Measurements from ENCODE around the gene ZNF197. TPM values are rescaled to one million over a fixed set of nuclear protein-coding genes. Genes with fewer than 3 reads are reported as not detected.
"Not testable (repeated sequence)": the region's sequence is repeated elsewhere in the genome, so short reads cannot be mapped to it uniquely, and the experiment has no call there.

The ZNF197 gene
- total RNA-seq, 1 donor from 2014 or later, result 11.6 TPM

GRCh38 chr3:44666346-44666745 lies 41.5 kb downstream of the ZNF197 start:
- H3K27me3 ChIP-seq (ENCODE audit: low read depth), result no peaks in the 10 kb centered on the region
- no peaks in the 10 kb centered on the region for H3K4me1 ChIP-seq
- no peak overlapping the region for H3K4me3 ChIP-seq
- H3K36me3 ChIP-seq, result peaks cover 4% of the 10 kb centered on the region
- TF ChIP-seq CTCF (IDR thresholded peaks at IDR 0.05; ENCODE audit: borderline replicate concordance), result no peak
- intact Hi-C loops (cut with micrococcal nuclease), result no loop called here
- no peak overlapping the region for H3K27ac ChIP-seq (replicated peaks)
- peaks cover 2% of the 10 kb centered on the region for H3K9me3 ChIP-seq (replicated peaks)
- no peak for DNase-seq

GRCh38 chr3:44669760-44670159 lies 44.9 kb downstream of the ZNF197 start:
- Histone ChIP-seq H3K27ac (replicated peaks) (no peak overlapping the region), H3K4me1 (no peaks in the 10 kb centered on the region), H3K4me3 (no peak overlapping the region), H3K9me3 (replicated peaks) (no peaks in the 10 kb centered on the region), H3K36me3 (no peaks in the 10 kb centered on the region), H3K27me3 (ENCODE audit: low read depth) (no peaks in the 10 kb centered on the region)
- intact Hi-C loops (cut with micrococcal nuclease), result no loop called here
- no peak for TF ChIP-seq CTCF (IDR thresholded peaks at IDR 0.05; ENCODE audit: borderline replicate concordance)
- DNase-seq, result no peak

- H3K4me1 ChIP-seq; intact Hi-C loops (cut with micrococcal nuclease); H3K36me3 ChIP-seq; H3K27ac ChIP-seq (replicated peaks); DNase-seq; H3K4me3 ChIP-seq; H3K27me3 ChIP-seq (ENCODE audit: low read depth); H3K9me3 ChIP-seq (replicated peaks): not testable (repeated sequence)
Measured at GRCh38 chr3:44673466-44673865, 48.6 kb downstream of the ZNF197 start.

- Histone ChIP-seq H3K36me3 (no peaks in the 10 kb centered on the region), H3K27ac (replicated peaks) (no peak overlapping the region)
Measured at GRCh38 chr3:44674211-44674610, 49.4 kb downstream of the ZNF197 start.

GRCh38 chr3:44678480-44679116 lies 53.8 kb downstream of the ZNF197 start:
- no peak for TF ChIP-seq CTCF (IDR thresholded peaks at IDR 0.05; ENCODE audit: borderline replicate concordance)
- no peaks in the 10 kb centered on the region for H3K4me1 ChIP-seq
- H3K36me3 ChIP-seq, result peaks cover 8% of the 10 kb centered on the region
- no peak overlapping the region for H3K4me3 ChIP-seq
- intact Hi-C loops (cut with micrococcal nuclease), result no loop called here
- H3K9me3 ChIP-seq (replicated peaks), result peaks cover 36% of the 10 kb centered on the region
- no peak overlapping the region for H3K27ac ChIP-seq (replicated peaks)
- DNase-seq, result no peak
- H3K27me3 ChIP-seq (ENCODE audit: low read depth), result no peaks in the 10 kb centered on the region

More at GRCh38 chr3:44674211-44674610, 49.4 kb downstream of the ZNF197 start:
- Histone ChIP-seq H3K27me3 (ENCODE audit: low read depth) (no peaks in the 10 kb centered on the region), H3K4me3 (no peak overlapping the region), H3K4me1 (no peaks in the 10 kb centered on the region), H3K9me3 (replicated peaks) (peaks cover 6% of the 10 kb centered on the region)
- TF ChIP-seq CTCF (IDR thresholded peaks at IDR 0.05; ENCODE audit: borderline replicate concordance), result no peak
- intact Hi-C loops (cut with micrococcal nuclease), result no loop called here
- DNase-seq, result no peak

- Histone ChIP-seq H3K4me3 (no peak overlapping the region), H3K36me3 (peaks cover 8% of the 10 kb centered on the region), H3K27me3 (ENCODE audit: low read depth) (no peaks in the 10 kb centered on the region), H3K4me1 (peaks cover 15% of the 10 kb centered on the region), H3K9me3 (replicated peaks) (peaks cover 44% of the 10 kb centered on the region), H3K27ac (replicated peaks) (no peak overlapping the region)
- DNase-seq, result no peak
- intact Hi-C loops (cut with micrococcal nuclease), result no loop called here
- no peak for TF ChIP-seq CTCF (IDR thresholded peaks at IDR 0.05; ENCODE audit: borderline replicate concordance)
Measured at GRCh38 chr3:44680921-44681455, 56.2 kb downstream of the ZNF197 start.

Data from left ventricle myocardium inferior (tissue), 1 donor.